ENCODE results near the gene OR5B12. TPM values are rescaled to one million over a fixed set of nuclear protein-coding genes. Genes with fewer than 3 reads are reported as not detected.
"Not testable (repeated sequence)": the region's sequence is repeated elsewhere in the genome, so short reads cannot be mapped to it uniquely, and the experiment has no call there.

Gene OR5B12
- total and polyA plus RNA-seq, 8 donors, result not detected

GRCh38 chr11:58406774-58407173, 35.3 kb downstream of the OR5B12 start, which contains the start of gene OR5B3:
Gene OR5B3 (minus strand): TSS chr11:58406874. CDS start chr11:58403409, 3,465 bp downstream.
- H3K9me3 ChIP-seq, result peaks cover 0 to 19% of the 10 kb centered on the region in 2 donors
- DNase-seq (no peak), ATAC-seq (no peak)
- no peaks in the 10 kb centered on the region for H3K36me3 ChIP-seq
- intact Hi-C loops (cut with DNase I), result no loop called here
- H3K27ac ChIP-seq, result no peak within 1 kb of the TSS
- H3K27me3 ChIP-seq, result no peaks in the 10 kb centered on the region
- no peaks in the 10 kb centered on the region for H3K4me1 ChIP-seq
- no peak within 1 kb of the TSS for H3K4me3 ChIP-seq
- TF ChIP-seq CTCF (IDR thresholded peaks at IDR 0.05), result no peak

- H3K27me3 ChIP-seq; H3K4me3 ChIP-seq; H3K27ac ChIP-seq; intact Hi-C loops (cut with DNase I); ATAC-seq; H3K4me1 ChIP-seq; H3K9me3 ChIP-seq; H3K36me3 ChIP-seq; DNase-seq: not testable (repeated sequence)
Observed at GRCh38 chr11:58399622-58400021, 42.4 kb downstream of the OR5B12 start.

GRCh38 chr11:58395581-58395980, 46.5 kb downstream of the OR5B12 start:
- H3K4me3 ChIP-seq, result no peak overlapping the region
- H3K36me3 ChIP-seq, result no peaks in the 10 kb centered on the region
- DNase-seq, result no peak
- TF ChIP-seq CTCF (IDR thresholded peaks at IDR 0.05), result no peak
- H3K27ac ChIP-seq, result no peak overlapping the region
- H3K4me1 ChIP-seq, result no peaks in the 10 kb centered on the region
- ATAC-seq, result no peak
- intact Hi-C loops (cut with DNase I), result no loop called here
- peaks cover 0 to 10% of the 10 kb centered on the region in 2 donors for H3K9me3 ChIP-seq
- no peaks in the 10 kb centered on the region for H3K27me3 ChIP-seq

DNA sequence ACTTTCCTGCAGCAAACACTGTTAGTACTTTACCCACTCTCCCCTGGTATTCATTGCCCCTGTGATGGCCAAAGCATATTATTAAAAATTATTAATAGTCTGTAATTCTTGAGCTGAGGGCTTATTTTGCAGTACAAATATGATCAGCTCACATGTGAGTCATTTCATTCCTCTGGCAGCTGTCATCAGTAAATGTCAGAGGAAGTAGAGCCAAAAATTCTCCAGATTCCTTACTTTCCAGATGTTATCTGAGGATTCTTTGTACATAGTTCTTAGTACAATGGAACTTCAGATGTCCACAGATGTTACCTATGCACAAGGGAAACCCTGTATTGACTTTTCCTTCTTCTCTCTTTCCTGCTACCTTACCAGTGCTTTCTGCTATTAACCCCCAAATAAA, 47.8 kb downstream of the OR5B12 start:
- H3K27ac ChIP-seq, result no peak overlapping the region
- no peak overlapping the region for H3K4me3 ChIP-seq
- no peaks in the 10 kb centered on the region for H3K36me3 ChIP-seq
- intact Hi-C loops (cut with DNase I), result no loop called here
- DNase-seq (no peak), ATAC-seq (no peak)
- H3K4me1 ChIP-seq, result no peaks in the 10 kb centered on the region
- no peak for TF ChIP-seq CTCF (IDR thresholded peaks at IDR 0.05)
- no peaks in the 10 kb centered on the region for H3K27me3 ChIP-seq
- peaks cover 0 to 10% of the 10 kb centered on the region in 2 donors for H3K9me3 ChIP-seq

DNA sequence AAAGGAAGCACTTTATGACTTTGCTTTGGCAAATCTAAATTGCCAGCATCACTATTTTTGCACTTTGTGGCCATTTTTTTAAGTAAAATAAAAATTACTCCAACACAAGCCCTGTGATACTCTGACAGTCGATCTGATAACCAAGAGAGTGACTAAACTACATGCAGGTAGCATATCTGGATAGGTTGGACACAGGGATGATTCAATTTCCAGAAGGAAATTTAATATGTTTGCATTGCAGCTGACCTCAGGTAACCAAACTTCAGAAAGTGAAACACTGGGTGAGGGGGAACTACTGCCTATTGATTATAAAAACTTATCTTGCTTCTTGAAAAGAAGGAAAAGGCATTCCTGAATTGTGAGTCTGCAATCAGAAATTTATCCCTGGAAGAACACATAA, 49.3 kb downstream of the OR5B12 start:
- Histone ChIP-seq H3K27ac (no peak overlapping the region), H3K4me1 (no peaks in the 10 kb centered on the region), H3K4me3 (no peak overlapping the region), H3K36me3 (no peaks in the 10 kb centered on the region), H3K9me3 (peaks cover 0 to 10% of the 10 kb centered on the region in 2 donors), H3K27me3 (no peaks in the 10 kb centered on the region)
- ATAC-seq (no peak), DNase-seq (no peak)
- no peak for TF ChIP-seq CTCF (IDR thresholded peaks at IDR 0.05)
- intact Hi-C loops (cut with DNase I), result no loop called here

DNA sequence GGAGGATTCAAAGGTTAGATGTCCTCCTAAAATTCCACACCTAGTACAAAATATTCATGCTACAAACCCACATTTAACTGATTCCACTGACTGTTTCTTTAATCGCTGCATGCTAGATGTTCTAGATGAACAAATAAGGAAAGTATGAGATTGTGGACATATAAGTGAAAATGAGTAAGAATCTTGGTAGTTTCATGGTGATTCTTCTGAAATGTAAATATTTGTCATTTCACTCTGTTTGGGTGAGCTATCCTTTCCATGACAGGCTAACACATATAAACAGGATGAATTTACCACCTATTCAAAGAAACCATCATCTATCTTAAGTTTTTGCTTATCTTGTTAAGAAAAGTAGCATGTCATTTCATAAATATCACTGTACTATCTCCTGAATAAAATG, 50.2 kb downstream of the OR5B12 start:
- ATAC-seq, result no peak
- no peak overlapping the region for H3K27ac ChIP-seq
- no peaks in the 10 kb centered on the region for H3K27me3 ChIP-seq
- no peak overlapping the region for H3K4me3 ChIP-seq
- peaks cover 0 to 10% of the 10 kb centered on the region in 2 donors for H3K9me3 ChIP-seq
- no peak for TF ChIP-seq CTCF (IDR thresholded peaks at IDR 0.05)
- intact Hi-C loops (cut with DNase I), result no loop called here
- no peak for DNase-seq
- no peaks in the 10 kb centered on the region for H3K4me1 ChIP-seq
- H3K36me3 ChIP-seq, result no peaks in the 10 kb centered on the region
